GM19324 (cell line): ENCODE data around the gene MS4A15.
A peak's percentile ranks its signal among the peaks of the same experiment; 100 is the strongest.

Source experiments
- ATAC-seq: cut with Tn5 transposase; IDR thresholded peaks from one replicate; pipeline ENCODE4 v1.9.1; 2021; ENCODE audit warnings: mild to moderate bottlenecking, moderate library complexity; ENCODE audit not compliant: unreplicated experiment, low FRiP score

MS4A15 gene

GRCh38 chr11:60774726-60775125 lies 18.1 kb downstream of the MS4A15 start:
- ATAC-seq = no peak

- peak; percentile 64 for ATAC-seq
These were observed 18.8 kb downstream of the MS4A15 start for GRCh38 chr11:60775420-60775961.

- no peak for ATAC-seq
These were observed 19.5 kb downstream of the MS4A15 start for GRCh38 chr11:60776167-60776566.

DNA sequence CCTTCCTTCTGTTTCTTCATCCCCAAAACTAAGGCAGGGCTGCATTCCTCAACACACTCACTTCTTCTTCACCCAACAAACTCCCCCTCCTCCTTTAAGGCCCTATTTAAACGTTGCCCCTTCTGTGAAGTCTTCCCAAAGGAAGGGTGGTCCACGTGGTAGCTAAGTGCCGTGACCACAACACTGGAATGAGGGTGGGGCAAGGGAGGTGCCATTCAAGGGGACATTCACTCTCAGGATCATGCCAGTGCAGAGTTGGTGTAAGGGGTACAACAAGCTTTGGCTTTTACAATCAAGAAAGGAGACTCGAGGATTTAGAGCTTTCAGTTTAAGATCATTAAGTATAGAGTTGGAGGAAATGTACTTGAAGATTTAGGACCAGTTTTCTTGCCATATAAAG lies 20.4 kb downstream of the MS4A15 start:
- no peak for ATAC-seq

- no peak for ATAC-seq
These were observed 20.9 kb downstream of the MS4A15 start for GRCh38 chr11:60777572-60777971.

DNA sequence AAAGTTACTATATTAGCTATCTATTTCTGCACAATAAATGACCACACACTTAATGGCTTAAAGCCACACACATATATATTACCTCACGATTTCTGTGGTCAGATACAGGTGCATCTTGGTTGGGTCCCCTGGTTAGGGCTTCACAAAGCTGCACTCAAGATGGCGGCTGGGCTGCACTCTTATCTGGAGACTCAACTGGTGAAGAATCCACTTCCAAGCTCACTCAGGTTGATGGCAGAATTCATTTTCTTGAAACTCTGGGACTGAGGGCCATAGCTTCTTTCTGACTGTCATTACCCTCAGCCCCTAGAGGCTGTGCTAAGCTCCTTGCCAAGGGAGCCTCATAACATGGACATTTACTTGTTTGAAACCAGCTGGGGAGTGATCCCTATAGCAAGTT lies 23.4 kb downstream of the MS4A15 start:
- no peak for ATAC-seq

DNA sequence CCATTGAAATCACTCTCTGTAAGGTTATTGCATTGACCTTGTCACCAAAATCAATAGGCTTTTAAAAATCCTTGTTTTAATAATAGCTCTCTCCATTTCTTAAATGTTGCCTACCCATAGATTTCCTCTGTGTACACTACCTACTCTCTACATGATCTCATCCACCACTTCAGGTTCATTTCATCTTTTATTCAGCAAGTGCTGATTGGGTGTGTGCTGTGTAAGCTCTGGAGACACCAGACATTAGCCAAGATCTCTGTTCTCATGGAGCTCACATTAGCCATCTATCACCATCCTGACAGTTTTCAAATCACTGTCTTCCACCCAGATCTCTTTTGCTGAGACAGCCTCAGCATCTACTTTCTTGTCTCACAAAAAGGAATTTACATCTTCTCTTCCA lies 24.1 kb downstream of the MS4A15 start:
- no peak for ATAC-seq

GRCh38 chr11:60781286-60781980 lies 24.8 kb downstream of the MS4A15 start:
- no peak for ATAC-seq

DNA sequence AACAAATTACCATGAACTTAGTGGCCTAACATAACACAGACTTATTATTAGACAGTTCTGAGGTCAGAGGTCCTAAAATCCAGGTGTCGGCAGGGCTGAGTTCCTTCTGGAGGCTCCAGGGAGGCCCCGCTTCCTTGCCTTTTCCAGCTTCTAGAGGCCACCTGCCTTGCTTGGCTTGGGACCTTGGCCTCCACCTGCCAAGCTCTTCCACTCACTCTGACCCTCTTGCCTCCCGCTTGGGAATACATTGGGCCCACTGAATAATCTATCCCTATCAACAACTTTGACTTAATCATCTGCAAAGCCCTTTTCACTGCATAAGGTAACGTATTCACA lies 25.3 kb downstream of the MS4A15 start:
- no peak for ATAC-seq

- no peak for ATAC-seq
These were observed 25.9 kb downstream of the MS4A15 start for GRCh38 chr11:60782393-60783140.

DNA sequence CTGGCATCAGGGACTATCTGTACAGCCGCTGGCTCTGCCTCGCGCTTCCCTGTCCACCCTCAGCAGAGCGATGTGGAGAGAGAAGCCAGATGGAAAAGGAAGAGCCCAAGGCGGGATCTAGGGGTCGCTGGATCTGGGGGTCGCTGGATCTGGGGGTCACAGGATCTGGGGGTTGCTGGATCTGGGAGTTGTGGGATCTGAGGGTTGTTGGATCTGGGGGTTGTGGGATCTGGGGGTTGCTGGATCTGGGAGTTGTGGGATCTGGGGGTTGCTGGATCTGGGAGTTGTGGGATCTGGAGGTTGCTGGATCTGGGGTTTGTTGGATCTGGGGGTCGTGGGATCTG lies 26.4 kb downstream of the MS4A15 start:
- ATAC-seq = no peak

- no peak for ATAC-seq
These were observed 27.2 kb downstream of the MS4A15 start for GRCh38 chr11:60783911-60784310.

GRCh38 chr11:60785136-60785535 lies 28.5 kb downstream of the MS4A15 start, which contains the start of gene MS4A10:
Gene MS4A10, plus strand, starts transcription at chr11:60785333. Its CDS starts 5,003 bp downstream, at chr11:60790336.
- no peak for ATAC-seq

GRCh38 chr11:60785806-60786361 lies 29.2 kb downstream of the MS4A15 start:
- ATAC-seq = no peak

DNA sequence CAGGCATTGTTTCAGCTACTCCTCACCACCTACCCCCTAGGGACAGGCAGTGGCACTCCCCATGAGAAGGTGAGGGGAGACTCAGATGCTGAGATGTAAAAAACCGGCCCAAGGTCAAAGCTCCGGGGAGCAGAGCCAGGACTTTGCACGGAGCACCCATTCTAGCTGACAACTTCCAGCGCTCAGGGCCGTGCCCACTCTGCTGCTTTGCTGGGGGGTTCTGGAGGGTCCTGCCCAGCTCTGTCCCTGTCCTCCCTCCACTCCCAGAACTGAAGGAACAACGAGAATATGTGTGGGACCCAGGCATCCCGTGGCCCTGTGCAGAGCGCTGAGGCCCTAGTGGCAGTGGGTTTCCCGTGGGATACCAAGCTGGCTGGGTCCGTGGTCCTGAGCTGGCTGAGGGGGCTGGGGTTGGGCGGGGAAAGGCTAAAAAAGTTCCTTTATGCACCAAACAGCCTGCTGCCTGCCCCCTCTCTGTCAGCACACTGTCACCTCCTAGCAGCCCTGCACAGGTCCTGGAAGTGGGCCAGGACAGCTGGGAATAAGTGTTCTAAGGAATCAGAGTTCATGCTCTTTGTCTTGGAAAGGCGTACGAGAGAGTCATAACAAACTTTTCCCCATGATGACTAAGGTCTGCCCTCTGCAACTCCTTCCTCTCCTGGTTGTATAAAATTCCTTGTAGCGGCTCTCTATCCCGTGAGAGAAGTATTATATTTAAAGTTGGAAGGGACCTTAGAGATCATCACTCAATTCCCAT lies 30.3 kb downstream of the MS4A15 start:
- no peak for ATAC-seq

DNA sequence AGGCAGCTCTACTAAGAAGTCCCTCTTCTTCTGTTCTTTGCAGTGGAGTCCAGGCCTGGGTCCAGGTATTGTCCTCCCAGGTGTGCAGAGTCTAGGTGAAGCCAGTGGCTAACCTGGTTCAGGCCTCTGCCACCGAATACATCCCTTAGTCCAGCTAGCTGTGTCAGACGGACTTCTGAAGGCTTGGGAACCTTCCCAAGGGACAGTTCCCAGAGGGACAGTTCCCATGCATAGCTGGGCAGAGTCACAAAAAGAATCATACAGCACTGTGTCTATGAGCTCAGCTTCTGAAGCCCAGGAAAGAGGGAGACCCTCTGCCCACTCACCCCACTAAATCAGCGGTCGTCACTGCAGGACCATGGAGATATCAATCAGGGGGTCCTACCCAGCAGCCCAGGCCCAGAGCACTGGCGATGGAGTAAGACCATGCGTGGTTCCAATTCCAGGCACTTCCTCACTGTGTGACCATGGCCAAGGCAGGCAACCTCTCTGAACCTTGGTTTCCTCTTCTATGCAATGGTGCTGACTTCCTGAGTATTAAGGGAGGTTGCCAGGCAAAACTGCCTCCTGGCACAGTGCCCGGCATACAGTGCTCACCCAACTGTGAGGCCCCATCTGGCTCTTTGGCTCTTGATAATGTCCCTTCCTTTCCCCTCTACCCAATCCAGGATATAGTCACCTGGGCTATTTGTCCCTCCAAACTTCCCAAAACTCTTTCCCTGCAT lies 31.9 kb downstream of the MS4A15 start:
- ATAC-seq = no peak

DNA sequence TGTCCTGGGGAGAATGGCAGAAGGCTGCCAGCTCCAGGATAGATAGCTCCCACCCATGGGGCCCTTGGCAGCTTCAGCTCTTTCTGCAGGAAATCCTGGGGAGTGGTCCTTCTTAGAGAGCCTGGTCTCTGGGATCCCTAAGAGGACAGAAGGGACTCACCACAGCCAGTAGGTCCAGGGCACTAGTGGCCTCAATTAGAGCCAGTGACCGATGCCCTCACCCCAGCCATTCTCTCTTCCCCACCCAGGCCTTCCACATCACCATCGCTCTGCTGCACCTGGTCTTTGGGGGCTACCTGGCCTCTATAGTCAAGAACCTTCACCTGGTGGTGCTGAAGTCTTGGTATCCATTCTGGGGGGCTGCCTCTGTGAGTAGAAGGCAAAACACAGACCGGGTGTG lies 34.1 kb downstream of the MS4A15 start:
- no peak for ATAC-seq

DNA sequence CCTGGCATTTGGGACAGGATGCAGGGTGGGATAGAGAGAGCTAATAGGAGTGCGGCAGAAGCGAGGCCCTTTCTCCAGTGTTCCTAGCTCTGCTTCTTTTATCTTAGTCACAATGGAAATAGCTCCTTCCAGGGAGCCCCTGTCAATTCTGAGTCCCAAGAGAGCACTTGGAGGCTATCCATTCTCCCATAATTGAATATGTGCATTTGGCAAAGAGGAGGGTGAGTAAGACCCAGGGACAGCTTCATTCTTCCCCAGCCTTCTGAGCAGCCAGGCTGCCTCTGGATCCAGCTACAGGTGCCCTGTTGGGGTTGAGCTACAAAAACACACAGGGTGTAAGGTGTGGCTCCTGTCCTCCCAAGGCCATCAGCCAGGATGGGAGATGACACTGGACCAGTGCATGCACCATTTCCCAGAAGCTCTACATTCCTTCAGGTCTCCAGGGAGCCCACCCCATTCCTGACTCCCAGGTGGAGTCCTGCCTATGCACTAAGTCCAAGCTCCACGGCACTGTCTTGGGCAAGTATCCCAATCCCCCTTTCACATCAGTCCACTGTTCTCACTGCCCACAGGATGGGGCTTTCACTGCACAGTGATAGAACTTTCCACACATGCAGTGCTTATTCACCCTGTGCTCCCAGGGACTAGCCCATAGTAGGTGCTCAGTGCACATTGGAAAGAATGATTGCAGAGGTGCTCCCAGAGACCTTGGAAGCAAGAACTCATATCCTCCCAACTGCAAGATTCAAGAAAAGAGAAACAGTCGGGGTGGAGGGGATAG lies 34.7 kb downstream of the MS4A15 start:
- ATAC-seq = no peak

GRCh38 chr11:60792521-60792920 lies 35.9 kb downstream of the MS4A15 start:
- no peak for ATAC-seq

GRCh38 chr11:60795291-60795690 lies 38.6 kb downstream of the MS4A15 start:
- ATAC-seq = no peak
